HEK293 (cell line): ENCODE results near the gene CIC.

Source experiments
- KLF10 ChIP-seq: fragments of 450-650 bp; IDR thresholded peaks from 2 replicates; pipeline ENCODE4 v1.5.1; 2018; ENCODE audit warnings: missing biosample characterization, mild to moderate bottlenecking, missing genetic modification characterization
- OVOL3 ChIP-seq: fragments of 450-650 bp; formaldehyde crosslinking; IDR thresholded peaks from 2 replicates; pipeline ENCODE4 v1.5.1; 2016; ENCODE audit warnings: missing biosample characterization, missing genetic modification characterization
- SCRT2 ChIP-seq: fragments of 450-650 bp; formaldehyde crosslinking; IDR thresholded peaks from 2 replicates; pipeline ENCODE4 v1.5.1; 2016; ENCODE audit warnings: missing biosample characterization, missing genetic modification characterization
- ZBTB21 ChIP-seq: fragments of 450-650 bp; formaldehyde crosslinking; IDR thresholded peaks from 2 replicates; pipeline ENCODE4 v1.5.1; 2017; ENCODE audit warnings: missing biosample characterization, missing genetic modification characterization
- ZFHX2 ChIP-seq: fragments of 450-650 bp; formaldehyde crosslinking; conservative IDR thresholded peaks from 2 replicates; pipeline ENCODE4 v1.5.1; 2016; ENCODE audit warnings: missing biosample characterization, missing genetic modification characterization
- ZFP3 ChIP-seq: fragments of 450-650 bp; formaldehyde crosslinking; IDR thresholded peaks from 2 replicates; pipeline ENCODE4 v1.5.1; 2016; ENCODE audit warnings: low read depth, missing biosample characterization, missing genetic modification characterization
- ZNF174 ChIP-seq: fragments of 450-650 bp; formaldehyde crosslinking; IDR thresholded peaks from 2 replicates; pipeline ENCODE4 v1.5.0; 2017; ENCODE audit warnings: missing biosample characterization, mild to moderate bottlenecking, missing genetic modification characterization
- ZNF184 ChIP-seq: fragments of 450-650 bp; IDR thresholded peaks from 2 replicates; pipeline ENCODE4 v1.5.1; 2018; ENCODE audit warnings: missing biosample characterization, mild to moderate bottlenecking, missing genetic modification characterization
- ZNF239 ChIP-seq: fragments of 450-650 bp; formaldehyde crosslinking; IDR thresholded peaks from 2 replicates; pipeline ENCODE4 v1.5.1; 2016; ENCODE audit warnings: missing biosample characterization, missing genetic modification characterization
- ZNF266 ChIP-seq: fragments of 450-650 bp; formaldehyde crosslinking; IDR thresholded peaks from 2 replicates; pipeline ENCODE4 v1.5.1; 2016; ENCODE audit warnings: missing biosample characterization, missing genetic modification characterization, low read depth
- ZNF302 ChIP-seq: fragments of 450-650 bp; formaldehyde crosslinking; IDR thresholded peaks from 2 replicates; pipeline ENCODE4 v1.5.1; 2016; ENCODE audit warnings: missing biosample characterization, missing genetic modification characterization, low read depth
- ZNF354C ChIP-seq: fragments of 450-650 bp; formaldehyde crosslinking; IDR thresholded peaks from 2 replicates; pipeline ENCODE4 v1.5.1; 2016; ENCODE audit warnings: missing biosample characterization, missing genetic modification characterization, low read depth, borderline replicate concordance
- ZNF391 ChIP-seq: fragments of 450-650 bp; formaldehyde crosslinking; IDR thresholded peaks from 2 replicates; pipeline ENCODE4 v1.5.1; 2016; ENCODE audit warnings: low read depth, missing biosample characterization, missing genetic modification characterization, borderline replicate concordance
- ZNF394 ChIP-seq: fragments of 450-650 bp; formaldehyde crosslinking; IDR thresholded peaks from 2 replicates; pipeline ENCODE4 v1.5.1; 2016; ENCODE audit warnings: missing biosample characterization, missing genetic modification characterization, mild to moderate bottlenecking, moderate library complexity, borderline replicate concordance
- ZNF548 ChIP-seq: fragments of 450-650 bp; formaldehyde crosslinking; IDR thresholded peaks from 2 replicates; pipeline ENCODE4 v1.5.1; 2016; ENCODE audit warnings: missing biosample characterization, missing genetic modification characterization
- ZNF549 ChIP-seq: fragments of 450-650 bp; IDR thresholded peaks from 2 replicates; pipeline ENCODE4 v1.5.1; 2018; ENCODE audit warnings: missing biosample characterization, missing genetic modification characterization, mild to moderate bottlenecking, inconsistent platforms, moderate library complexity
- ZNF654 ChIP-seq: fragments of 450-650 bp; formaldehyde crosslinking; IDR thresholded peaks from 2 replicates; pipeline ENCODE4 v1.5.1; 2016; ENCODE audit warnings: low read depth, missing biosample characterization, missing genetic modification characterization
- ZNF660 ChIP-seq: fragments of 450-650 bp; IDR thresholded peaks from 2 replicates; pipeline ENCODE4 v1.5.1; 2018; ENCODE audit warnings: missing biosample characterization, mild to moderate bottlenecking, missing genetic modification characterization
- ZNF677 ChIP-seq: fragments of 450-650 bp; IDR thresholded peaks from 2 replicates; pipeline ENCODE4 v1.5.0; 2018; ENCODE audit warnings: missing biosample characterization, mild to moderate bottlenecking, missing genetic modification characterization, moderate library complexity
- ZNF791 ChIP-seq: fragments of 450-650 bp; formaldehyde crosslinking; IDR thresholded peaks from 2 replicates; pipeline ENCODE4 v1.5.1; 2016; ENCODE audit warnings: missing biosample characterization, missing genetic modification characterization
- ZNF792 ChIP-seq: fragments of 450-650 bp; formaldehyde crosslinking; IDR thresholded peaks from 2 replicates; pipeline ENCODE4 v1.5.1; 2016; ENCODE audit warnings: missing biosample characterization, missing genetic modification characterization
- ZXDB ChIP-seq: fragments of 450-650 bp; formaldehyde crosslinking; IDR thresholded peaks from 2 replicates; pipeline ENCODE4 v1.5.1; 2016; ENCODE audit warnings: missing biosample characterization, missing genetic modification characterization
- TF ChIP-seq, protein P1 (sequence below): fragments of 450-650 bp; formaldehyde crosslinking; IDR thresholded peaks from 2 replicates; pipeline ENCODE4 v1.5.1; 2016; ENCODE audit warnings: missing biosample characterization, missing genetic modification characterization
- TF ChIP-seq, protein P2 (sequence below): fragments of 450-650 bp; formaldehyde crosslinking; IDR thresholded peaks from 2 replicates; pipeline ENCODE4 v1.5.1; 2016; ENCODE audit warnings: missing biosample characterization, missing genetic modification characterization
- TF ChIP-seq, protein P3 (sequence below): fragments of 450-650 bp; formaldehyde crosslinking; IDR thresholded peaks from 2 replicates; pipeline ENCODE4 v1.5.1; 2016; ENCODE audit warnings: missing biosample characterization, missing genetic modification characterization
- TF ChIP-seq, protein P4 (sequence below): fragments of 450-650 bp; formaldehyde crosslinking; IDR thresholded peaks from 2 replicates; pipeline ENCODE4 v1.5.1; 2017; ENCODE audit warnings: missing biosample characterization, missing genetic modification characterization
- TF ChIP-seq, protein P5 (sequence below): fragments of 450-650 bp; formaldehyde crosslinking; IDR thresholded peaks from 2 replicates; pipeline ENCODE4 v1.5.1; 2016; ENCODE audit warnings: missing biosample characterization, missing genetic modification characterization
- TF ChIP-seq, protein P6 (sequence below): fragments of 450-650 bp; formaldehyde crosslinking; IDR thresholded peaks from 2 replicates; pipeline ENCODE4; 2016; ENCODE audit warnings: missing biosample characterization, missing genetic modification characterization

CIC gene

DNA sequence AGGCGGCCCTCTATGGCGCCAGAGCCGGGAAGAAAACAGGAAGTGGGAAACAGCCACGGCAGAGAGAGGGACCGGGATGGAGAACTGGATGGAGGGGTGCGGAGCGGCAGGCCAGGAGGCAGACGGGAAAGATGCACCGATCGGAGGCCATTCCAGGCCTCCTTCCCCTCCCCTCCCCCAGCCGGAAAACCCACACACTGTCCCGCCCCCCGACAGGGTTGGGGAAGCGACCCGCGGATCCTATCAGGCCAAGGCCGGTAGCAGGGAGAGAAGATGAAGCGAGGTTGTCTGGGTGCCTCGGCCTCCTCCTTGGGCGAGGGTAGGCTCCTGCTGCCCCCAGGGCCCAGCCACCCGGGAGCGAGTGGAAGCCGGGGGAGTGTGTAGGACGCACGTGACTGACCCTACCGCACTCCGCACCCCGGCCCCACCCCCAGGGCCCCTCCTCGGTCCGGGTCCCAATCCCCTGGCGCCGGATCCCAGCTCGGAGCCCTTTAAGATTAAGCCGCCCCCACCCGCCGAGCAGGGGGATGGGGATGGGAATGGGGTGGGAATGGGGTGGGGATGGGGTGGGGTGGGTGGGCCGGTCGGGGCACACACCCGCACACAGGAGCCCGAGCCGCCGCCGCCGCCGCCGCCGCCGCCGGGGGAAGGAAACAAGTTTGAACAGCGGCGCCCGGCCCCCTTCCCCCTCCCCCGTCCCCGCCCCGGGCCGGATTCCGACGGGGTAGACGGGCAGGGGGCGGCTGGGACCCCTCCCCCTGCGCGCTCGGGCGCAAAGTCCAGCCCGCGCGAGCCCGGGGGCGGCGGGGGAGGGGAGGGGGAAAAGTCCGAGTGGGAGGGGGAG, 15.6 kb upstream of the CIC start (continued):
- TF ChIP-seq, protein P1, sequence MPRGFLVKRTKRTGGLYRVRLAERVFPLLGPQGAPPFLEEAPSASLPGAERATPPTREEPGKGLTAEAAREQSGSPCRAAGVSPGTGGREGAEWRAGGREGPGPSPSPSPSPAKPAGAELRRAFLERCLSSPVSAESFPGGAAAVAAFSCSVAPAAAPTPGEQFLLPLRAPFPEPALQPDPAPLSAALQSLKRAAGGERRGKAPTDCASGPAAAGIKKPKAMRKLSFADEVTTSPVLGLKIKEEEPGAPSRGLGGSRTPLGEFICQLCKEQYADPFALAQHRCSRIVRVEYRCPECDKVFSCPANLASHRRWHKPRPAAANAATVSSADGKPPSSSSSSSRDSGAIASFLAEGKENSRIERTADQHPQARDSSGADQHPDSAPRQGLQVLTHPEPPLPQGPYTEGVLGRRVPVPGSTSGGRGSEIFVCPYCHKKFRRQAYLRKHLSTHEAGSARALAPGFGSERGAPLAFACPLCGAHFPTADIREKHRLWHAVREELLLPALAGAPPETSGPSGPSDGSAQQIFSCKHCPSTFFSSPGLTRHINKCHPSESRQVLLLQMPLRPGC (tag by site-specific recombination): 0 out of 2 replicates have a peak, but pooled peaks have one; percentile 24
- TF ChIP-seq, protein P2, sequence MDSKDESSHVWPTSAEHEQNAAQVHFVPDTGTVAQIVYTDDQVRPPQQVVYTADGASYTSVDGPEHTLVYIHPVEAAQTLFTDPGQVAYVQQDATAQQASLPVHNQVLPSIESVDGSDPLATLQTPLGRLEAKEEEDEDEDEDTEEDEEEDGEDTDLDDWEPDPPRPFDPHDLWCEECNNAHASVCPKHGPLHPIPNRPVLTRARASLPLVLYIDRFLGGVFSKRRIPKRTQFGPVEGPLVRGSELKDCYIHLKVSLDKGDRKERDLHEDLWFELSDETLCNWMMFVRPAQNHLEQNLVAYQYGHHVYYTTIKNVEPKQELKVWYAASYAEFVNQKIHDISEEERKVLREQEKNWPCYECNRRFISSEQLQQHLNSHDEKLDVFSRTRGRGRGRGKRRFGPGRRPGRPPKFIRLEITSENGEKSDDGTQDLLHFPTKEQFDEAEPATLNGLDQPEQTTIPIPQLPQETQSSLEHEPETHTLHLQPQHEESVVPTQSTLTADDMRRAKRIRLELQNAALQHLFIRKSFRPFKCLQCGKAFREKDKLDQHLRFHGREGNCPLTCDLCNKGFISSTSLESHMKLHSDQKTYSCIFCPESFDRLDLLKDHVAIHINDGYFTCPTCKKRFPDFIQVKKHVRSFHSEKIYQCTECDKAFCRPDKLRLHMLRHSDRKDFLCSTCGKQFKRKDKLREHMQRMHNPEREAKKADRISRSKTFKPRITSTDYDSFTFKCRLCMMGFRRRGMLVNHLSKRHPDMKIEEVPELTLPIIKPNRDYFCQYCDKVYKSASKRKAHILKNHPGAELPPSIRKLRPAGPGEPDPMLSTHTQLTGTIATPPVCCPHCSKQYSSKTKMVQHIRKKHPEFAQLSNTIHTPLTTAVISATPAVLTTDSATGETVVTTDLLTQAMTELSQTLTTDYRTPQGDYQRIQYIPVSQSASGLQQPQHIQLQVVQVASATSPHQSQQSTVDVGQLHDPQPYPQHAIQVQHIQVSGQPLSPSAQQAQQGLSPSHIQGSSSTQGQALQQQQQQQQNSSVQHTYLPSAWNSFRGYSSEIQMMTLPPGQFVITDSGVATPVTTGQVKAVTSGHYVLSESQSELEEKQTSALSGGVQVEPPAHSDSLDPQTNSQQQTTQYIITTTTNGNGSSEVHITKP (tag by site-specific recombination): peak; percentile 89
- no peak for TF ChIP-seq ZNF391 (tag by site-specific recombination)
- TF ChIP-seq ZNF394 (tag by site-specific recombination): peak; percentile 58
- peak; percentile 82 for TF ChIP-seq ZFHX2 (tag by site-specific recombination)
- no peak for TF ChIP-seq ZNF174 (tag by site-specific recombination)
- TF ChIP-seq ZNF549 (tag by site-specific recombination): no peak
- TF ChIP-seq ZNF302 (tag by site-specific recombination): no peak
- 0 out of 2 replicates have a peak, but pooled peaks have one; percentile 10 for TF ChIP-seq ZBTB21 (tag by site-specific recombination)
- TF ChIP-seq ZNF548 (tag by site-specific recombination): no peak
- TF ChIP-seq SCRT2: no peak
- no peak for TF ChIP-seq ZNF660 (tag by site-specific recombination)
- peak; percentile 75 for TF ChIP-seq ZXDB (tag by site-specific recombination)
- no peak for TF ChIP-seq ZNF184 (tag by site-specific recombination)
- TF ChIP-seq, protein P3, sequence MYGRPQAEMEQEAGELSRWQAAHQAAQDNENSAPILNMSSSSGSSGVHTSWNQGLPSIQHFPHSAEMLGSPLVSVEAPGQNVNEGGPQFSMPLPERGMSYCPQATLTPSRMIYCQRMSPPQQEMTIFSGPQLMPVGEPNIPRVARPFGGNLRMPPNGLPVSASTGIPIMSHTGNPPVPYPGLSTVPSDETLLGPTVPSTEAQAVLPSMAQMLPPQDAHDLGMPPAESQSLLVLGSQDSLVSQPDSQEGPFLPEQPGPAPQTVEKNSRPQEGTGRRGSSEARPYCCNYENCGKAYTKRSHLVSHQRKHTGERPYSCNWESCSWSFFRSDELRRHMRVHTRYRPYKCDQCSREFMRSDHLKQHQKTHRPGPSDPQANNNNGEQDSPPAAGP (tag by site-specific recombination): peak; percentile 58; the same call in 1 of the 2 replicates
- TF ChIP-seq ZNF654 (tag by site-specific recombination): no peak
- TF ChIP-seq ZNF792: no peak
- no peak for TF ChIP-seq ZNF791 (tag by site-specific recombination)
- TF ChIP-seq ZNF354C: no peak
- TF ChIP-seq, protein P4, sequence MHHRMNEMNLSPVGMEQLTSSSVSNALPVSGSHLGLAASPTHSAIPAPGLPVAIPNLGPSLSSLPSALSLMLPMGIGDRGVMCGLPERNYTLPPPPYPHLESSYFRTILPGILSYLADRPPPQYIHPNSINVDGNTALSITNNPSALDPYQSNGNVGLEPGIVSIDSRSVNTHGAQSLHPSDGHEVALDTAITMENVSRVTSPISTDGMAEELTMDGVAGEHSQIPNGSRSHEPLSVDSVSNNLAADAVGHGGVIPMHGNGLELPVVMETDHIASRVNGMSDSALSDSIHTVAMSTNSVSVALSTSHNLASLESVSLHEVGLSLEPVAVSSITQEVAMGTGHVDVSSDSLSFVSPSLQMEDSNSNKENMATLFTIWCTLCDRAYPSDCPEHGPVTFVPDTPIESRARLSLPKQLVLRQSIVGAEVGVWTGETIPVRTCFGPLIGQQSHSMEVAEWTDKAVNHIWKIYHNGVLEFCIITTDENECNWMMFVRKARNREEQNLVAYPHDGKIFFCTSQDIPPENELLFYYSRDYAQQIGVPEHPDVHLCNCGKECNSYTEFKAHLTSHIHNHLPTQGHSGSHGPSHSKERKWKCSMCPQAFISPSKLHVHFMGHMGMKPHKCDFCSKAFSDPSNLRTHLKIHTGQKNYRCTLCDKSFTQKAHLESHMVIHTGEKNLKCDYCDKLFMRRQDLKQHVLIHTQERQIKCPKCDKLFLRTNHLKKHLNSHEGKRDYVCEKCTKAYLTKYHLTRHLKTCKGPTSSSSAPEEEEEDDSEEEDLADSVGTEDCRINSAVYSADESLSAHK (tag by site-specific recombination): 0 out of 2 replicates have a peak, but pooled peaks have one; percentile 16
- TF ChIP-seq, protein P5, sequence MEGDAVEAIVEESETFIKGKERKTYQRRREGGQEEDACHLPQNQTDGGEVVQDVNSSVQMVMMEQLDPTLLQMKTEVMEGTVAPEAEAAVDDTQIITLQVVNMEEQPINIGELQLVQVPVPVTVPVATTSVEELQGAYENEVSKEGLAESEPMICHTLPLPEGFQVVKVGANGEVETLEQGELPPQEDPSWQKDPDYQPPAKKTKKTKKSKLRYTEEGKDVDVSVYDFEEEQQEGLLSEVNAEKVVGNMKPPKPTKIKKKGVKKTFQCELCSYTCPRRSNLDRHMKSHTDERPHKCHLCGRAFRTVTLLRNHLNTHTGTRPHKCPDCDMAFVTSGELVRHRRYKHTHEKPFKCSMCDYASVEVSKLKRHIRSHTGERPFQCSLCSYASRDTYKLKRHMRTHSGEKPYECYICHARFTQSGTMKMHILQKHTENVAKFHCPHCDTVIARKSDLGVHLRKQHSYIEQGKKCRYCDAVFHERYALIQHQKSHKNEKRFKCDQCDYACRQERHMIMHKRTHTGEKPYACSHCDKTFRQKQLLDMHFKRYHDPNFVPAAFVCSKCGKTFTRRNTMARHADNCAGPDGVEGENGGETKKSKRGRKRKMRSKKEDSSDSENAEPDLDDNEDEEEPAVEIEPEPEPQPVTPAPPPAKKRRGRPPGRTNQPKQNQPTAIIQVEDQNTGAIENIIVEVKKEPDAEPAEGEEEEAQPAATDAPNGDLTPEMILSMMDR (tag by site-specific recombination): no peak
- no peak for TF ChIP-seq ZNF266
- TF ChIP-seq, protein P6, sequence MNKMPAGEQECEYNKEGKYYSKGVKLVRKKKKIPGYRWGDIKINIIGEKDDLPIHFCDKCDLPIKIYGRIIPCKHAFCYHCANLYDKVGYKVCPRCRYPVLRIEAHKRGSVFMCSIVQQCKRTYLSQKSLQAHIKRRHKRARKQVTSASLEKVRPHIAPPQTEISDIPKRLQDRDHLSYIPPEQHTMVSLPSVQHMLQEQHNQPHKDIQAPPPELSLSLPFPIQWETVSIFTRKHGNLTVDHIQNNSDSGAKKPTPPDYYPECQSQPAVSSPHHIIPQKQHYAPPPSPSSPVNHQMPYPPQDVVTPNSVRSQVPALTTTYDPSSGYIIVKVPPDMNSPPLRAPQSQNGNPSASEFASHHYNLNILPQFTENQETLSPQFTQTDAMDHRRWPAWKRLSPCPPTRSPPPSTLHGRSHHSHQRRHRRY: no peak
- TF ChIP-seq ZFP3 (tag by site-specific recombination): no peak
- TF ChIP-seq ZNF677: no peak
- TF ChIP-seq ZNF239: no peak
- TF ChIP-seq KLF10 (tag by site-specific recombination): peak; percentile 91
- TF ChIP-seq OVOL3: no peak
